PC-3 (cell line): ENCODE measurements around the gene SLC6A18. TPM values are rescaled to one million over a fixed set of nuclear protein-coding genes. Genes with fewer than 3 reads are reported as not detected.

Experiments used
- ATAC-seq: fragments of 200-7000 bp; cut with Tn5 transposase; 2 replicates; pipeline ENCODE4 v1.9.1; 2020; ENCODE audit warnings: mild to moderate bottlenecking, moderate library complexity
- BruUV-seq: library from RNA; stranded (reverse); fragments of 400-500 nt; replicated peaks from 2 replicates; lab custom pipeline; 2021; lab: Mats Ljungman, UMichigan
- CTCF ChIA-PET: fragments of 300-600 bp; sonication (Branson Sonifier 250); formaldehyde crosslinking; loops from one replicate; lab custom pipeline; 2022; ENCODE audit warnings: antibody characterized with exemption; lab: Charles Lee
- POLR2A ChIA-PET: fragments of 300-600 bp; sonication (Branson Sonifier 250); formaldehyde crosslinking; loops from one replicate; lab custom pipeline; 2022; ENCODE audit warnings: antibody characterized with exemption; ENCODE audit not compliant: unreplicated experiment; lab: Charles Lee
- DNase-seq: peaks from one replicate; pipeline ENCODE4 v3.0.0-alpha.2; 2015
- H2AFZ ChIP-seq: fragments of 300-600 bp; sonication (generic); 2 replicates; pipeline ENCODE4 v1.6.0; 2016; ENCODE audit warnings: antibody characterized with exemption, low read length
- H3F3A ChIP-seq: fragments of 300-600 bp; sonication (generic); one replicate; pipeline ENCODE4 v1.6.0; 2017; ENCODE audit warnings: antibody characterized with exemption, low read length, control low read depth, mild to moderate bottlenecking; ENCODE audit not compliant: unreplicated experiment
- H3K27ac ChIP-seq: fragments of 300-600 bp; sonication (generic); 2 replicates; pipeline ENCODE4 v1.5.1; 2016; ENCODE audit warnings: mild to moderate bottlenecking, low read length
- H3K27me3 ChIP-seq: fragments of 300-600 bp; sonication (generic); 2 replicates; pipeline ENCODE4 v1.6.1; 2016; ENCODE audit warnings: low read length, mixed read lengths
- H3K36me3 ChIP-seq: fragments of 300-600 bp; sonication (generic); 2 replicates; pipeline ENCODE4 v1.6.1; 2016; ENCODE audit warnings: low read depth, mixed run types, low read length, mixed read lengths
- H3K4me1 ChIP-seq: fragments of 300-600 bp; sonication (generic); 2 replicates; pipeline ENCODE4 v1.5.1; 2016; ENCODE audit warnings: low read length; ENCODE audit not compliant: insufficient read depth
- H3K4me2 ChIP-seq: fragments of 300-600 bp; sonication (generic); 2 replicates; pipeline ENCODE4 v1.6.0; 2016; ENCODE audit warnings: low read length
- H3K4me3 ChIP-seq: fragments of 300-600 bp; sonication (generic); 2 replicates; pipeline ENCODE4 v1.5.1; 2016; ENCODE audit warnings: mild to moderate bottlenecking, low read length, mixed read lengths
- H3K79me2 ChIP-seq: fragments of 300-600 bp; sonication (generic); 2 replicates; pipeline ENCODE4 v1.6.1; 2017; ENCODE audit warnings: low read length, mixed read lengths
- H3K9ac ChIP-seq: fragments of 300-600 bp; sonication (generic); 2 replicates; pipeline ENCODE4 v1.6.0; 2016; ENCODE audit warnings: mild to moderate bottlenecking, low read length
- H3K9me2 ChIP-seq: fragments of 300-600 bp; sonication (generic); replicated peaks from 2 replicates; pipeline ENCODE4 v1.6.1; 2016; ENCODE audit warnings: mixed run types, low read length, mixed read lengths
- H3K9me3 ChIP-seq: fragments of 300-600 bp; sonication (generic); 2 replicates; pipeline ENCODE4 v1.6.1; 2016; ENCODE audit warnings: low read length, mixed read lengths
- H4K20me1 ChIP-seq: fragments of 300-600 bp; sonication (generic); 2 replicates; pipeline ENCODE4 v1.6.1; 2016; ENCODE audit warnings: low read length, mixed read lengths
- EZH2 ChIP-seq: fragments of 300-600 bp; sonication (generic); IDR thresholded peaks from one replicate; pipeline ENCODE4 v1.6.1; 2017; ENCODE audit warnings: antibody characterized with exemption, mild to moderate bottlenecking, low read length; ENCODE audit not compliant: unreplicated experiment
- EZH2phosphoT487 ChIP-seq: fragments of 300-600 bp; sonication (generic); IDR thresholded peaks from 2 replicates; pipeline ENCODE4 v1.6.1; 2018; ENCODE audit warnings: mild to moderate bottlenecking, antibody characterized with exemption, low read length, borderline replicate concordance
- intact Hi-C: fragments of 100-400 bp; cut with micrococcal nuclease; formaldehyde crosslinking; loops from 2 replicates; pipeline ENCODE4 v1.9.0; 2023
- total RNA-seq: library from RNA; depleted of rRNA; stranded (reverse); fragments of >200 nt; gene quantifications from 2 replicates; pipeline ENCODE4 v1.2.3, GENCODE V29; 2014
- TF ChIP-seq, protein P1 (sequence below): fragments of 300-600 bp; sonication (generic); conservative IDR thresholded peaks from 2 replicates; pipeline ENCODE4 v1.5.1; 2017; ENCODE audit warnings: antibody characterized with exemption, low read depth, mild to moderate bottlenecking, low read length

Gene SLC6A18
- total RNA-seq, 1 experiment from 2014 or later: not detected

DNA sequence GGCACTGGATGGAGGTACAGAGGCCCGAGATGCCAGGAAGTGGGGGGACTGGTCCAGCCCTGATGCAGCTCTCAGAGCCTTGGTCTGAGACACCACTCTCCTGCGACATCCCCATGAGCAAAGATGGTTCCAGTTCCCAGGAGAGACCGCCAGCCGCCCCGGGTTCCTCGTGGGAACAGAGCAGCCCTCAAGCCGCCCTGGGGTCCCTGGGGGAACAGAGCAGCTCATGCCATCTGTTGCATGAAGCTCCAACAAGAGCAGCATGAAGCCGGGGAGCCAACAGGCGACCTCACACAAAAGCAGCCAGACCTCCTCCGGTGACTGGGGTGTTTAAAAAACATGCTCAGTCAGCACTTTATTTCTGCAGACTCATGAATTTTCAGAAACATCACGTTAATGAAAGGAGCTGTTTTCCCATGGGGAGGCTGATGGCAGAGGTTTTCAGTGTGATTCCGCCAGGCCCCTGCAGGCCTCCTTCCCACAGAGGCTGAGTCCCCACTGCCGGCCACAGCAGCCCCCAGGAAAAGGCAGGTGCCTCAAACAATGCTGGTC lies 6.2 kb downstream of the SLC6A18 start:
- H2AFZ ChIP-seq: no peak overlapping the region
- BruUV-seq: no TSS peak
- H3K36me3 ChIP-seq: no peaks in the 10 kb centered on the region
- POLR2A ChIA-PET: no interaction called here
- DNase-seq (no peak), ATAC-seq (no peak)
- no peaks in the 10 kb centered on the region; the same call in 1 of the 2 replicates for H3K27me3 ChIP-seq
- H3K9me3 ChIP-seq: 0 out of 2 replicates have a peak, but pooled peaks cover 5% of the 10 kb centered on the region
- H3K9ac ChIP-seq: no peak overlapping the region
- no peaks in the 10 kb centered on the region for H3F3A ChIP-seq
- peaks cover 9% of the 10 kb centered on the region; the same call in 1 of the 2 replicates for H4K20me1 ChIP-seq
- H3K4me2 ChIP-seq: no peak overlapping the region
- no peak overlapping the region for H3K4me3 ChIP-seq
- no peaks in the 10 kb centered on the region for H3K9me2 ChIP-seq
- H3K27ac ChIP-seq: no peak overlapping the region
- H3K79me2 ChIP-seq: no peaks in the 10 kb centered on the region
- intact Hi-C loops: no loop called here
- TF ChIP-seq, protein P1, sequence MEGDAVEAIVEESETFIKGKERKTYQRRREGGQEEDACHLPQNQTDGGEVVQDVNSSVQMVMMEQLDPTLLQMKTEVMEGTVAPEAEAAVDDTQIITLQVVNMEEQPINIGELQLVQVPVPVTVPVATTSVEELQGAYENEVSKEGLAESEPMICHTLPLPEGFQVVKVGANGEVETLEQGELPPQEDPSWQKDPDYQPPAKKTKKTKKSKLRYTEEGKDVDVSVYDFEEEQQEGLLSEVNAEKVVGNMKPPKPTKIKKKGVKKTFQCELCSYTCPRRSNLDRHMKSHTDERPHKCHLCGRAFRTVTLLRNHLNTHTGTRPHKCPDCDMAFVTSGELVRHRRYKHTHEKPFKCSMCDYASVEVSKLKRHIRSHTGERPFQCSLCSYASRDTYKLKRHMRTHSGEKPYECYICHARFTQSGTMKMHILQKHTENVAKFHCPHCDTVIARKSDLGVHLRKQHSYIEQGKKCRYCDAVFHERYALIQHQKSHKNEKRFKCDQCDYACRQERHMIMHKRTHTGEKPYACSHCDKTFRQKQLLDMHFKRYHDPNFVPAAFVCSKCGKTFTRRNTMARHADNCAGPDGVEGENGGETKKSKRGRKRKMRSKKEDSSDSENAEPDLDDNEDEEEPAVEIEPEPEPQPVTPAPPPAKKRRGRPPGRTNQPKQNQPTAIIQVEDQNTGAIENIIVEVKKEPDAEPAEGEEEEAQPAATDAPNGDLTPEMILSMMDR: no peak
- no peak for TF ChIP-seq EZH2
- TF ChIP-seq EZH2phosphoT487: no peak
- CTCF ChIA-PET: no interaction called here
- H3K4me1 ChIP-seq: peaks cover 13% of the 10 kb centered on the region

DNA sequence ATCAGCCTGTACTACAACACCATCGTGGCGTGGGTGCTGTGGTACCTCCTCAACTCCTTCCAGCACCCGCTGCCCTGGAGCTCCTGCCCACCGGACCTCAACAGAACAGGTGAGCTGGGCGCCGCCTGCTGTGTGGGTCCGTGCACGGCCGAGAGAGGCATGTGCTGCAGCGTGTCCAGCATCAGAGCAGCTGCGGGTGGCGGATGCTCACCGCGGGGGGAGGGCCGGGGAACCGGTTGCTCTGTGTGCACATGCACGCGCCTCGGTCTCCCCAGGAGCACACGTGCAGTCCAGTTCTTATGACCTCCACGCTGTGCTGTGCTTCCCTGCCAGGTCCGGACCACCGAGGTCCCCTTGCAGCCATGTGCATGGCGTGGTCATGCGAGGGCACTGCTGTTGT lies 7.6 kb downstream of the SLC6A18 start:
- Histone ChIP-seq H3K9ac (no peak overlapping the region), H3F3A (no peaks in the 10 kb centered on the region), H3K9me2 (no peaks in the 10 kb centered on the region), H3K9me3 (0 out of 2 replicates have a peak, but pooled peaks cover 5% of the 10 kb centered on the region), H3K4me2 (no peak overlapping the region), H4K20me1 (0 out of 2 replicates have a peak, but pooled peaks cover 4% of the 10 kb centered on the region), H2AFZ (no peak overlapping the region), H3K27ac (no peak overlapping the region), H3K27me3 (no peaks in the 10 kb centered on the region; the same call in 1 of the 2 replicates), H3K4me3 (no peak overlapping the region), H3K79me2 (no peaks in the 10 kb centered on the region), H3K4me1 (peaks cover 4% of the 10 kb centered on the region), H3K36me3 (no peaks in the 10 kb centered on the region)
- no peak for TF ChIP-seq EZH2
- TF ChIP-seq, protein P1: no peak
- TF ChIP-seq EZH2phosphoT487: no peak
- no peak for ATAC-seq
- ChIA-PET POLR2A (interaction anchor here (0.6 kb wide), 2 partner anchors 55 to 95 kb away, joined by 3 to 5 read pairs; no protein-coding TSS in a partner anchor), CTCF (interaction anchor here (0.6 kb wide), 1 partner anchor 17 kb away, joined by 3 read pairs; no protein-coding TSS in a partner anchor)
- BruUV-seq: no TSS peak
- intact Hi-C loops: no loop called here
- DNase-seq: no peak

DNA sequence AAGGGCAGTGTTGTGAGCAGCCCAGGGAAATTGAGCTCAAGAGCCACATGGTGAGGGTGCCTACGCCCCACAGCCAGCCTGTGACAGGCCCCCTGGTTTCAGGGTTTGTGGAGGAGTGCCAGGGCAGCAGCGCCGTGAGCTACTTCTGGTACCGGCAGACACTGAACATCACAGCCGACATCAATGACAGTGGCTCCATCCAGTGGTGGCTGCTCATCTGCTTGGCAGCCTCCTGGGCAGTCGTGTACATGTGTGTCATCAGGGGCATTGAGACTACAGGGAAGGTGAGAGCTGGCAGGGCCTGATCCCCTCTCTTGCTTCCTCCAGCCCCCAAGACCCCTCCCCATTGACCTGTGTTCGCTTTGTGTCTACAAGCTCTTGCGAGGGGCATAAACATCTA lies 10.2 kb downstream of the SLC6A18 start:
- ChIA-PET POLR2A (no interaction called here), CTCF (no interaction called here)
- no peaks in the 10 kb centered on the region for H4K20me1 ChIP-seq
- no peak overlapping the region for H2AFZ ChIP-seq
- no peaks in the 10 kb centered on the region for H3K9me2 ChIP-seq
- H3K4me2 ChIP-seq: no peak overlapping the region
- no peaks in the 10 kb centered on the region for H3K36me3 ChIP-seq
- no peak overlapping the region for H3K9ac ChIP-seq
- H3K79me2 ChIP-seq: no peaks in the 10 kb centered on the region
- H3F3A ChIP-seq: no peaks in the 10 kb centered on the region
- DNase-seq: no peak
- no TSS peak for BruUV-seq
- no peaks in the 10 kb centered on the region for H3K4me1 ChIP-seq
- 0 out of 2 replicates have a peak, but pooled peaks cover 5% of the 10 kb centered on the region for H3K9me3 ChIP-seq
- TF ChIP-seq, protein P1: no peak
- TF ChIP-seq EZH2 (no peak), EZH2phosphoT487 (no peak)
- intact Hi-C loops: no loop called here
- H3K27ac ChIP-seq: no peak overlapping the region
- no peaks in the 10 kb centered on the region for H3K27me3 ChIP-seq
- no peak for ATAC-seq
- no peak overlapping the region for H3K4me3 ChIP-seq
